K562 (cell line): ENCODE measurements around the gene CLDN7. TPM values are rescaled to one million over a fixed set of nuclear protein-coding genes. Genes with fewer than 3 reads are reported as not detected.

Experiments
- ATAC-seq: fragments of 200-7000 bp; cut with Tn5 transposase; 3 replicates; pipeline ENCODE4 v1.9.1; 2020; ENCODE audit warnings: moderate library complexity
- BruUV-seq: library from RNA; stranded (reverse); fragments of 400-500 nt; replicated peaks from 2 replicates; lab custom pipeline; 2021; lab: Mats Ljungman, UMichigan
- CTCF ChIA-PET: fragments of 300-600 bp; formaldehyde crosslinking; extraction: SDS; loops from one replicate; lab custom pipeline; 2021; ENCODE audit warnings: low intra/inter-chr PET ratio; lab: Yijun Ruan, JAX
- POLR2A ChIA-PET: fragments of 300-600, 350-650 bp; sonication (Branson Sonifier 250); formaldehyde crosslinking; extraction: SDS; loops from one replicate; lab custom pipeline; 2021; ENCODE audit warnings: antibody characterized with exemption, inconsistent platforms; lab: Yijun Ruan, JAX
- DNase-seq, 4 experiments: peaks; one replicate each; pipeline versions ENCODE4 v3.0.0 to v3.0.0-alpha.2; 2011 to 2018; ENCODE audit warnings: low spot score in 3 of 4, mixed read lengths in 3 of 4; ENCODE audit errors: extremely low read depth in 1 of 4
- FAIRE-seq: peaks from 2 replicates; lab custom pipeline; 2011; peaks lifted over from hg19 to GRCh38; lab: Jason Lieb, UNC
- H2AFZ ChIP-seq: 2 replicates; pipeline ENCODE4 v1.6.0; 2011; ENCODE audit warnings: low read depth, low read length, control low read depth, inconsistent platforms
- H3K27ac ChIP-seq: fragments of 200-600 bp; 3 replicates; pipeline ENCODE4 v1.8.0; 2011; ENCODE audit warnings: low read depth, mild to moderate bottlenecking, control low read depth, inconsistent platforms, low read length, moderate library complexity, mixed read lengths; ENCODE audit errors: extremely low read depth
- H3K27me3 ChIP-seq, 2 experiments: fragments of 300-600 bp in 1 of 2; 2 replicates in 1 of 2; 3 replicates in 1 of 2; pipeline versions ENCODE4 v1.6.0 to v1.8.0; 2011; ENCODE audit warnings: inconsistent platforms in 2 of 2, low read length in 2 of 2, mild to moderate bottlenecking in 1 of 2, mixed read lengths in 1 of 2, moderate library complexity in 1 of 2; ENCODE audit not compliant: control insufficient read depth in 2 of 2, insufficient read depth in 2 of 2
- H3K36me3 ChIP-seq: fragments of 300-600 bp; 3 replicates; pipeline ENCODE4 v1.8.0; 2011; ENCODE audit warnings: mild to moderate bottlenecking, low read length, inconsistent platforms; ENCODE audit not compliant: control insufficient read depth, insufficient read depth
- H3K4me1 ChIP-seq, 2 experiments: fragments of 200-600 bp in 1 of 2; replicated peaks in 1 of 2; 2 replicates in 1 of 2; 3 replicates in 1 of 2; pipeline versions ENCODE4 v1.5.1 to v1.8.0; 2011; ENCODE audit warnings: inconsistent platforms in 2 of 2, low read length in 2 of 2, mild to moderate bottlenecking in 1 of 2, mixed read lengths in 1 of 2, moderate library complexity in 1 of 2; ENCODE audit not compliant: control insufficient read depth in 2 of 2, insufficient read depth in 2 of 2
- H3K4me2 ChIP-seq: 2 replicates; pipeline ENCODE4 v1.6.1; 2011; ENCODE audit warnings: low read length, control low read depth, inconsistent platforms, mixed read lengths; ENCODE audit not compliant: insufficient read depth
- H3K4me3 ChIP-seq: fragments of 200-600 bp; sonication (generic), shearing (Covaris generic); 2 replicates; pipeline ENCODE4 v1.5.1; 2016; ENCODE audit warnings: control low read depth, inconsistent platforms
- H3K79me2 ChIP-seq: fragments of 200-600 bp; 3 replicates; pipeline ENCODE4 v1.8.0; 2011; ENCODE audit warnings: low read length, inconsistent platforms; ENCODE audit not compliant: control insufficient read depth, insufficient read depth
- H3K9ac ChIP-seq, 2 experiments: 2 replicates each; pipeline versions ENCODE4 v1.6.0 to v1.6.1; 2011; ENCODE audit warnings: low read depth in 2 of 2, low read length in 2 of 2, control low read depth in 1 of 2, inconsistent platforms in 1 of 2, mild to moderate bottlenecking in 1 of 2, mixed read lengths in 1 of 2; ENCODE audit not compliant: insufficient read depth in 1 of 2
- H3K9me1 ChIP-seq: one replicate; pipeline ENCODE4 v1.6.0; 2011; ENCODE audit warnings: inconsistent platforms, mild to moderate bottlenecking, low read length, moderate library complexity; ENCODE audit not compliant: control insufficient read depth, insufficient read depth
- H3K9me3 ChIP-seq: replicated peaks from 2 replicates; pipeline ENCODE4 v1.5.1; 2011; ENCODE audit warnings: low read depth, low read length, inconsistent platforms; ENCODE audit not compliant: control insufficient read depth, insufficient read depth
- H4K20me1 ChIP-seq: replicated peaks from 2 replicates; pipeline ENCODE4 v1.6.1; 2011; ENCODE audit warnings: low read length, inconsistent platforms, mixed read lengths; ENCODE audit not compliant: control insufficient read depth, insufficient read depth
- BRF1 ChIP-seq: IDR thresholded peaks from 3 replicates; pipeline ENCODE4 v1.6.1; 2011; ENCODE audit warnings: borderline replicate concordance, mild to moderate bottlenecking; ENCODE audit not compliant: insufficient read length; ENCODE audit errors: extremely low read depth
- CBX1 ChIP-seq: sonication (generic); IDR thresholded peaks from 2 replicates; pipeline ENCODE4 v1.6.1; 2016; ENCODE audit warnings: antibody characterized with exemption, low read depth, mild to moderate bottlenecking
- DLX4 ChIP-seq: fragments of 250-450 bp; sonication (Bioruptor Pico); IDR thresholded peaks from 2 replicates; pipeline ENCODE4 v1.6.1; 2021; ENCODE audit warnings: mild to moderate bottlenecking
- GATA2 ChIP-seq: sonication (generic); formaldehyde crosslinking; IDR thresholded peaks from 2 replicates; pipeline ENCODE4 v1.4.0; 2020; ENCODE audit warnings: mild to moderate bottlenecking, missing genetic modification reagents
- MAFF ChIP-seq: IDR thresholded peaks from 2 replicates; pipeline ENCODE4 v1.6.1; 2012; ENCODE audit warnings: low read length, improper control_type of control experiment
- SRSF1 ChIP-seq: fragments of 200-400 bp; formaldehyde crosslinking; IDR thresholded peaks from 2 replicates; pipeline ENCODE4 v1.6.1; 2017; ENCODE audit warnings: mild to moderate bottlenecking, low read depth, low read length, moderate library complexity
- ZHX1 ChIP-seq: fragments of 150-350 bp; conservative IDR thresholded peaks from 2 replicates; pipeline ENCODE4 v1.6.1; 2014; ENCODE audit warnings: low read length
- ZNF41 ChIP-seq: fragments of 250-450 bp; sonication (Bioruptor Pico); conservative IDR thresholded peaks from 2 replicates; pipeline ENCODE4 v1.4.0; 2020; ENCODE audit warnings: mild to moderate bottlenecking
- WGBS: fragments of 100-300 bp; shearing (Covaris generic); methylation state at CpG from one replicate; pipeline ENCODE4 v1.1.6; 2016; ENCODE audit warnings: low coverage, mixed read lengths; ENCODE audit not compliant: insufficient coverage; ENCODE audit errors: missing lambda C conversion rate; 5-methylcytosine and 5-hydroxymethylcytosine counted together
- in situ Hi-C: fragments of 300-500 bp; cut with MboI; formaldehyde crosslinking; loops from 4 replicates; pipeline ENCODE4 v1.15.0; 2018; ENCODE audit warnings: inconsistent platforms, mixed read lengths
- intact Hi-C: fragments of 100-400 bp; cut with micrococcal nuclease; formaldehyde crosslinking; loops from 2 replicates; pipeline ENCODE4 v1.14.2; 2022
- polyA plus RNA-seq, 8 experiments: library from polyadenylated mRNA; depleted of rRNA in 4 of 8; stranded (reverse) in 5 of 8; unstranded in 3 of 8; fragments of >200 nt; fragmentation: Nextera tagmentation in 2 of 8; fragmentation: Illumina TruSeq in 1 of 8; extraction: Ambion mirVana in 2 of 8; extraction: Trizol in 1 of 8; gene quantifications; 2 replicates each; pipeline versions ENCODE4 v1.2.1 to v1.2.3, GENCODE V29; 2011 to 2014; ENCODE audit warnings: inconsistent platforms in 1 of 8, missing spikeins in 1 of 8
- total RNA-seq, 7 experiments: library from RNA; depleted of rRNA in 6 of 7; stranded (reverse); fragments of >200 nt in 6 of 7; fragmentation: Illumina TruSeq in 2 of 7; extraction: Trizol in 2 of 7; gene quantifications; 2 replicates each; pipeline versions ENCODE4 v1.2.1 to v1.2.3, GENCODE V29; 2011 to 2021; ENCODE audit warnings: low replicate concordance in 1 of 7
- TF ChIP-seq, protein P1 (sequence below): sonication (generic); formaldehyde crosslinking; IDR thresholded peaks from 2 replicates; pipeline ENCODE4 v1.5.0; 2020; ENCODE audit warnings: missing genetic modification reagents
- TF ChIP-seq, protein P2 (sequence below): fragments of 450-650 bp; formaldehyde crosslinking; IDR thresholded peaks from 2 replicates; pipeline ENCODE4 v1.4.0; 2020; ENCODE audit warnings: mild to moderate bottlenecking, moderate library complexity
- TF ChIP-seq, protein P3 (sequence below): fragments of 450-650 bp; conservative IDR thresholded peaks from 2 replicates; pipeline ENCODE4 v1.6.1; 2016; ENCODE audit warnings: missing genetic modification characterization, low read depth, mild to moderate bottlenecking, missing compliant biosample characterization, moderate library complexity

The CLDN7 gene
- total and polyA plus RNA-seq, 9 of the 15 experiments (the other 6 are each of a cell fraction or from before 2014, with no cell fraction given), result 2.2 to 14.5 (median 7.6) TPM

DNA sequence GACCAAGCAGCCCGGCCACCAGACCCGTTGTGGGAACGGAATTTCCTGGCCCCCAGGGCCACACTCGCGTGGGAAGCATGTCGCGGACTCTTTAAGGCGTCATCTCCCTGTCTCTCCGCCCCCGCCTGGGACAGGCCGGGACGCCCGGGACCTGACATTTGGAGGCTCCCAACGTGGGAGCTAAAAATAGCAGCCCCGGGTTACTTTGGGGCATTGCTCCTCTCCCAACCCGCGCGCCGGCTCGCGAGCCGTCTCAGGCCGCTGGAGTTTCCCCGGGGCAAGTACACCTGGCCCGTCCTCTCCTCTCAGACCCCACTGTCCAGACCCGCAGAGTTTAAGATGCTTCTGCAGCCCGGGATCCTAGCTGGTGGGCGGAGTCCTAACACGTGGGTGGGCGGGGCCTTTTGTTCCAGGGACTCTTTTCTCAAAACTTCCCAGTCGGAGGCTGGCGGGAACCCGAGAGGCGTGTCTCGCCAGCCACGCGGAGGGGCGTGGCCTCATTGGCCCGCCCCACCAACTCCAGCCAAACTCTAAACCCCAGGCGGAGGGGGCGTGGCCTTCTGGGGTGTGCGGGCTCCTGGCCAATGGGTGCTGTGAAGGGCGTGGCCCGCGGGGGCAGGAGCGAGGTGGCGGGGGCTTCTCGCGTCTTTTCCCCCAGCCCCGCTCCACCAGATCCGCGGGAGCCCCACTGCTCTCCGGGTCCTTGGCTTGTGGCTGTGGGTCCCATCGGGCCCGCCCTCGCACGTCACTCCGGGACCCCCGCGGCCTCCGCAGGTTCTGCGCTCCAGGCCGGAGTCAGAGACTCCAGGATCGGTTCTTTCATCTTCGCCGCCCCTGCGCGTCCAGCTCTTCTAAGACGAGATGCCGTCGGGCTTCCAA is 19.0 kb upstream of the CLDN7 start, which contains the start of gene SLC2A4 (continued):
- TF ChIP-seq DLX4 (CRISPR knock-in tag) (no peak), BRF1 (no peak)

DNA sequence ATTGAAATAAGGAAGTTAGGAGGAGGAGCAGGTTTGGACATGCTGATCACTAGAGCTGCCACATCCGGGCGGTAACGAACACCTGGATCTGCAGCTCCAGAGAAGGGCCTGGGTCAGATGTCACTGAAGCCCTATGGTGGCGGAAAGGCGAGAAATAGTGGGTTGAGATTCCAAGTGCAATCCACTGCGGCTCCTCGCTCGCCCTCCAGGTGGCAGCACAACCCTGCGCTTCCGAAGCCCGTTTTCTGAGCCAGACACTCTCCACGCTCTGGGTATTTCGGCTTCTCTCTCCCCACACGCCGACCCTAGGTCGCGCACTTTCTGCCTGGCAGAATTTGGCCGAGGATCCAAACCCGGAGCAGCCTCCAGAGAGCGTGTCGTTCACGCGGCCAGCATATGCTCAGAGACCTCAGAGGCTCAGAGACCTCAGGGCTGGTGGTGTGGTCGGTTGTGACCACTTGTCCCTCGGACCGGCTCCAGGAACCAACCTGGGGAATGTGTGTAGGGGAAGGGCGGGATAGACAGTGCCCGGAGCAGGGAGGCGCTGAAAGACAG is 18.3 kb upstream of the CLDN7 start:
- ChIA-PET CTCF (interaction anchor here (0.6 to 2.3 kb wide), 4 partner anchors 15 to 686 kb away, joined by 3 to 32 read pairs (median 11); no protein-coding TSS in a partner anchor), POLR2A (interaction anchor here (1.0 to 1.8 kb wide), 2 partner anchors 27 to 33 kb away, joined by 4 to 6 read pairs; no protein-coding TSS in a partner anchor)
- Histone ChIP-seq H3K9ac (peak overlapping the region; percentile 65 to 97), H3K4me1 (peaks cover 15 to 41% of the 10 kb centered on the region in 2 experiments; a peak in 4 of 5 replicates), H3K4me2 (peak overlapping the region; percentile 84), H3K27me3 (no peaks in the 10 kb centered on the region), H3K4me3 (peak overlapping the region; percentile 65), H3K79me2 (no peaks in the 10 kb centered on the region; the same call in 2 of the 3 replicates), H4K20me1 (no peaks in the 10 kb centered on the region; the same call in 1 of the 2 replicates), H3K9me1 (no peaks in the 10 kb centered on the region), H3K9me3 (no peaks in the 10 kb centered on the region), H3K36me3 (0 out of 3 replicates have a peak, but pooled peaks cover 3% of the 10 kb centered on the region), H3K27ac (peak overlapping the region; percentile 74), H2AFZ (peak overlapping the region; percentile 91)
- intact Hi-C loops, result loop anchor here (1.0 to 5.0 kb wide), 3 partner anchors 16 to 64 kb away; partner anchors contain the start of gene PHF23
- ATAC-seq (peak; percentile 83), DNase-seq (peak; percentile 68 to 88 (median 74)), FAIRE-seq (peak; percentile 89)
- BruUV-seq, result no TSS peak
- in situ Hi-C loops, result loop anchor here (5.0 kb wide), 1 partner anchor 62 kb away; no protein-coding TSS in a partner anchor
- WGBS, result 2% methylated on average over 22 of the region's 29 CpGs
- no peak for TF ChIP-seq ZHX1
- no peak for TF ChIP-seq GATA2
- TF ChIP-seq CBX1, result no peak
- TF ChIP-seq SRSF1, result no peak
- no peak for TF ChIP-seq MAFF
- TF ChIP-seq, protein P1, sequence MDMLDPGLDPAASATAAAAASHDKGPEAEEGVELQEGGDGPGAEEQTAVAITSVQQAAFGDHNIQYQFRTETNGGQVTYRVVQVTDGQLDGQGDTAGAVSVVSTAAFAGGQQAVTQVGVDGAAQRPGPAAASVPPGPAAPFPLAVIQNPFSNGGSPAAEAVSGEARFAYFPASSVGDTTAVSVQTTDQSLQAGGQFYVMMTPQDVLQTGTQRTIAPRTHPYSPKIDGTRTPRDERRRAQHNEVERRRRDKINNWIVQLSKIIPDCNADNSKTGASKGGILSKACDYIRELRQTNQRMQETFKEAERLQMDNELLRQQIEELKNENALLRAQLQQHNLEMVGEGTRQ (CRISPR knock-in tag), result no peak
- TF ChIP-seq, protein P2, sequence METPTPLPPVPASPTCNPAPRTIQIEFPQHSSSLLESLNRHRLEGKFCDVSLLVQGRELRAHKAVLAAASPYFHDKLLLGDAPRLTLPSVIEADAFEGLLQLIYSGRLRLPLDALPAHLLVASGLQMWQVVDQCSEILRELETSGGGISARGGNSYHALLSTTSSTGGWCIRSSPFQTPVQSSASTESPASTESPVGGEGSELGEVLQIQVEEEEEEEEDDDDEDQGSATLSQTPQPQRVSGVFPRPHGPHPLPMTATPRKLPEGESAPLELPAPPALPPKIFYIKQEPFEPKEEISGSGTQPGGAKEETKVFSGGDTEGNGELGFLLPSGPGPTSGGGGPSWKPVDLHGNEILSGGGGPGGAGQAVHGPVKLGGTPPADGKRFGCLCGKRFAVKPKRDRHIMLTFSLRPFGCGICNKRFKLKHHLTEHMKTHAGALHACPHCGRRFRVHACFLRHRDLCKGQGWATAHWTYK (CRISPR knock-in tag), result no peak
- TF ChIP-seq ZNF41, result no peak
- TF ChIP-seq, protein P3, sequence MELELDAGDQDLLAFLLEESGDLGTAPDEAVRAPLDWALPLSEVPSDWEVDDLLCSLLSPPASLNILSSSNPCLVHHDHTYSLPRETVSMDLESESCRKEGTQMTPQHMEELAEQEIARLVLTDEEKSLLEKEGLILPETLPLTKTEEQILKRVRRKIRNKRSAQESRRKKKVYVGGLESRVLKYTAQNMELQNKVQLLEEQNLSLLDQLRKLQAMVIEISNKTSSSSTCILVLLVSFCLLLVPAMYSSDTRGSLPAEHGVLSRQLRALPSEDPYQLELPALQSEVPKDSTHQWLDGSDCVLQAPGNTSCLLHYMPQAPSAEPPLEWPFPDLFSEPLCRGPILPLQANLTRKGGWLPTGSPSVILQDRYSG (tag), result no peak
